HUES48 (cell line): ENCODE results near the gene FUZ.
"Not testable (repeated sequence)": the region's sequence is repeated elsewhere in the genome, so short reads cannot be mapped to it uniquely, and the experiment has no call there.

ENCODE experiments used
- H3K27ac ChIP-seq: one replicate; pipeline ENCODE4 v1.7.0; 2013; ENCODE audit warnings: low read depth, low read length, inconsistent platforms
- H3K27me3 ChIP-seq: 2 replicates; pipeline ENCODE4 v1.6.1; 2013; ENCODE audit warnings: mild to moderate bottlenecking, low read length; ENCODE audit not compliant: control insufficient read depth, insufficient read depth
- H3K36me3 ChIP-seq: 2 replicates; pipeline ENCODE4 v1.6.1; 2013; ENCODE audit warnings: low read length; ENCODE audit not compliant: control insufficient read depth, insufficient read depth
- H3K4me1 ChIP-seq: 2 replicates; pipeline ENCODE4 v1.6.1; 2013; ENCODE audit warnings: mild to moderate bottlenecking, low read length; ENCODE audit not compliant: control insufficient read depth, insufficient read depth
- H3K4me3 ChIP-seq: 2 replicates; pipeline ENCODE4 v1.5.1; 2013; ENCODE audit warnings: mild to moderate bottlenecking, low read depth, low read length
- H3K9ac ChIP-seq: 2 replicates; pipeline ENCODE4 v1.6.1; 2013; ENCODE audit warnings: mild to moderate bottlenecking, low read depth, low read length, moderate library complexity
- H3K9me3 ChIP-seq: 2 replicates; pipeline ENCODE4 v1.6.1; 2013; ENCODE audit warnings: low read length; ENCODE audit not compliant: control insufficient read depth, insufficient read depth

FUZ gene

GRCh38 chr19:49827034-49827433 is 13.9 kb upstream of the FUZ start:
- H3K4me1 ChIP-seq, result no peaks in the 10 kb centered on the region
- peaks cover 50% of the 10 kb centered on the region for H3K36me3 ChIP-seq
- H3K9me3 ChIP-seq, result no peaks in the 10 kb centered on the region
- no peak overlapping the region for H3K9ac ChIP-seq
- no peak overlapping the region for H3K4me3 ChIP-seq
- no peak overlapping the region for H3K27ac ChIP-seq
- no peaks in the 10 kb centered on the region for H3K27me3 ChIP-seq

GRCh38 chr19:49824662-49825061 is 11.6 kb upstream of the FUZ start:
- H3K9ac ChIP-seq, result no peak overlapping the region
- H3K4me3 ChIP-seq, result no peak overlapping the region
- H3K36me3 ChIP-seq, result peaks cover 46% of the 10 kb centered on the region
- no peaks in the 10 kb centered on the region for H3K4me1 ChIP-seq
- H3K27me3 ChIP-seq, result no peaks in the 10 kb centered on the region
- H3K9me3 ChIP-seq, result no peaks in the 10 kb centered on the region
- H3K27ac ChIP-seq, result no peak overlapping the region

- H3K36me3 ChIP-seq, result peaks cover 37% of the 10 kb centered on the region
- peaks cover 6% of the 10 kb centered on the region; the same call in 1 of the 2 replicates for H3K4me1 ChIP-seq
- H3K4me3 ChIP-seq, result no peak overlapping the region
- H3K27me3 ChIP-seq, result no peaks in the 10 kb centered on the region
- H3K27ac ChIP-seq, result no peak overlapping the region
- H3K9me3 ChIP-seq, result no peaks in the 10 kb centered on the region
- no peak overlapping the region for H3K9ac ChIP-seq
Observed at GRCh38 chr19:49823472-49823871, 10.4 kb upstream of the FUZ start.

GRCh38 chr19:49820125-49820524 is 7.0 kb upstream of the FUZ start:
- Histone ChIP-seq H3K36me3 (peaks cover 29% of the 10 kb centered on the region), H3K4me3 (no peak overlapping the region), H3K4me1 (peaks cover 6% of the 10 kb centered on the region; the same call in 1 of the 2 replicates), H3K9ac (no peak overlapping the region), H3K27ac (no peak overlapping the region), H3K27me3 (no peaks in the 10 kb centered on the region), H3K9me3 (no peaks in the 10 kb centered on the region)

- not testable (repeated sequence) for H3K9ac ChIP-seq, H3K9me3 ChIP-seq, H3K27me3 ChIP-seq, H3K4me1 ChIP-seq, H3K27ac ChIP-seq
- Histone ChIP-seq H3K36me3 (peaks cover 27% of the 10 kb centered on the region), H3K4me3 (peak overlapping the region; percentile 71)
Observed at GRCh38 chr19:49819452-49820115, 6.5 kb upstream of the FUZ start.

- Histone ChIP-seq H3K27me3 (no peaks in the 10 kb centered on the region), H3K27ac (peak overlapping the region; percentile 76), H3K4me3 (peak overlapping the region; percentile 71), H3K36me3 (peaks cover 21% of the 10 kb centered on the region), H3K9me3 (no peaks in the 10 kb centered on the region), H3K9ac (peak overlapping the region; percentile 89), H3K4me1 (peaks cover 7% of the 10 kb centered on the region; the same call in 1 of the 2 replicates)
Observed at GRCh38 chr19:49818649-49819370, 5.7 kb upstream of the FUZ start.

GRCh38 chr19:49817964-49818648 is 5.0 kb upstream of the FUZ start, which contains the start of gene MED25:
TSS of gene MED25 (plus strand) at chr19:49818289. CDS start at chr19:49818342, 53 bp downstream.
- Histone ChIP-seq H3K27me3 (no peaks in the 10 kb centered on the region), H3K9ac (peak within 1 kb of the TSS; percentile 89), H3K9me3 (no peaks in the 10 kb centered on the region), H3K36me3 (peaks cover 14% of the 10 kb centered on the region), H3K4me1 (peaks cover 8% of the 10 kb centered on the region; the same call in 1 of the 2 replicates), H3K27ac (peak within 1 kb of the TSS; percentile 76), H3K4me3 (peak within 1 kb of the TSS; percentile 71)

- H3K9me3 ChIP-seq, result no peaks in the 10 kb centered on the region
- H3K9ac ChIP-seq, result no peak overlapping the region
- H3K27me3 ChIP-seq, result no peaks in the 10 kb centered on the region
- peaks cover 13% of the 10 kb centered on the region; the same call in 1 of the 2 replicates for H3K36me3 ChIP-seq
- peak overlapping the region; percentile 49 for H3K27ac ChIP-seq
- H3K4me1 ChIP-seq, result peaks cover 11% of the 10 kb centered on the region
- peak overlapping the region; percentile 71; the same call in 1 of the 2 replicates for H3K4me3 ChIP-seq
Observed at GRCh38 chr19:49816590-49816989, 3.5 kb upstream of the FUZ start.

- H3K4me3 ChIP-seq, result no peak overlapping the region
- no peaks in the 10 kb centered on the region for H3K36me3 ChIP-seq
- no peak overlapping the region for H3K9ac ChIP-seq
- no peaks in the 10 kb centered on the region for H3K27me3 ChIP-seq
- peak overlapping the region; percentile 97 for H3K27ac ChIP-seq
- peaks cover 13% of the 10 kb centered on the region for H3K4me1 ChIP-seq
- H3K9me3 ChIP-seq, result no peaks in the 10 kb centered on the region
Observed at GRCh38 chr19:49814010-49814409, 918 bp upstream of the FUZ start.

- Histone ChIP-seq H3K36me3 (peaks cover under 1% of the 10 kb centered on the region; the same call in 1 of the 2 replicates), H3K27me3 (no peaks in the 10 kb centered on the region), H3K27ac (peak overlapping the region; percentile 97), H3K4me1 (peaks cover 12% of the 10 kb centered on the region), H3K9me3 (no peaks in the 10 kb centered on the region), H3K4me3 (peak overlapping the region; percentile 74), H3K9ac (peak overlapping the region; percentile 74)
Observed at GRCh38 chr19:49812452-49812996, 568 bp downstream of the FUZ start.
